ENCODE results near the gene FERMT2. TPM values are rescaled to one million over a fixed set of nuclear protein-coding genes. Genes with fewer than 3 reads are reported as not detected.
"Not testable (repeated sequence)": the region's sequence is repeated elsewhere in the genome, so short reads cannot be mapped to it uniquely, and the experiment has no call there.

The FERMT2 gene
- total RNA-seq, 1 donor from 2014 or later = 188 TPM

DNA sequence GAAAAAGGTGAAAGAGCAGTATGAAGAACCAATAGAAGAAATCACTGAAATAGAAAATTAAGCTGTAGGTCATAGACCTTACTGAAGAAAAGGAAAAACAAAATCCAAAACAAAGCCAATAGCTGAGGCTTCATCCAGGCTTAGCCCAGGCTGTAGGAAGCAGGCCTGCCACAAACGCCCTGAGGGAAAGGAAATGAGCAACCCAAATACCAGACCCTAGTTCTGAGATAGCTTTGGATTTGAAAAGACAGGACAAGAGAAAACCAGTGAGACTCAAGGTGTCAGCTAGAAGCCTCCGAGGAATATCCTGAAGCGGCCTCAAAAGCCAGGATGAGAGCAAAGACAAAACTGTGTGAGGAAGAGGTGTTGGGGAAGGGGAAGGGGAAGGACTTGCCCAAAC is 79.2 kb downstream of the FERMT2 start:
- H3K36me3 Mint-ChIP-seq (ENCODE audit: low read depth, unreplicated experiment) = peaks cover 31% of the 10 kb centered on the region
- TF ChIP-seq, protein P1, sequence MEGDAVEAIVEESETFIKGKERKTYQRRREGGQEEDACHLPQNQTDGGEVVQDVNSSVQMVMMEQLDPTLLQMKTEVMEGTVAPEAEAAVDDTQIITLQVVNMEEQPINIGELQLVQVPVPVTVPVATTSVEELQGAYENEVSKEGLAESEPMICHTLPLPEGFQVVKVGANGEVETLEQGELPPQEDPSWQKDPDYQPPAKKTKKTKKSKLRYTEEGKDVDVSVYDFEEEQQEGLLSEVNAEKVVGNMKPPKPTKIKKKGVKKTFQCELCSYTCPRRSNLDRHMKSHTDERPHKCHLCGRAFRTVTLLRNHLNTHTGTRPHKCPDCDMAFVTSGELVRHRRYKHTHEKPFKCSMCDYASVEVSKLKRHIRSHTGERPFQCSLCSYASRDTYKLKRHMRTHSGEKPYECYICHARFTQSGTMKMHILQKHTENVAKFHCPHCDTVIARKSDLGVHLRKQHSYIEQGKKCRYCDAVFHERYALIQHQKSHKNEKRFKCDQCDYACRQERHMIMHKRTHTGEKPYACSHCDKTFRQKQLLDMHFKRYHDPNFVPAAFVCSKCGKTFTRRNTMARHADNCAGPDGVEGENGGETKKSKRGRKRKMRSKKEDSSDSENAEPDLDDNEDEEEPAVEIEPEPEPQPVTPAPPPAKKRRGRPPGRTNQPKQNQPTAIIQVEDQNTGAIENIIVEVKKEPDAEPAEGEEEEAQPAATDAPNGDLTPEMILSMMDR (IDR thresholded peaks at IDR 0.05; ENCODE audit: unreplicated experiment) = no peak
- no peak for DNase-seq (ENCODE audit: low spot score)
- peak overlapping the region; percentile 45 for H3K27ac Mint-ChIP-seq (ENCODE audit: unreplicated experiment)
- no peaks in the 10 kb centered on the region for H3K9me3 Mint-ChIP-seq (ENCODE audit: unreplicated experiment)
- peak overlapping the region; percentile 80 for H3K4me3 Mint-ChIP-seq (ENCODE audit: unreplicated experiment)
- H3K27me3 Mint-ChIP-seq (ENCODE audit: unreplicated experiment) = peaks cover 5% of the 10 kb centered on the region
- H3K4me1 Mint-ChIP-seq (ENCODE audit: unreplicated experiment) = peaks cover 18% of the 10 kb centered on the region

DNA sequence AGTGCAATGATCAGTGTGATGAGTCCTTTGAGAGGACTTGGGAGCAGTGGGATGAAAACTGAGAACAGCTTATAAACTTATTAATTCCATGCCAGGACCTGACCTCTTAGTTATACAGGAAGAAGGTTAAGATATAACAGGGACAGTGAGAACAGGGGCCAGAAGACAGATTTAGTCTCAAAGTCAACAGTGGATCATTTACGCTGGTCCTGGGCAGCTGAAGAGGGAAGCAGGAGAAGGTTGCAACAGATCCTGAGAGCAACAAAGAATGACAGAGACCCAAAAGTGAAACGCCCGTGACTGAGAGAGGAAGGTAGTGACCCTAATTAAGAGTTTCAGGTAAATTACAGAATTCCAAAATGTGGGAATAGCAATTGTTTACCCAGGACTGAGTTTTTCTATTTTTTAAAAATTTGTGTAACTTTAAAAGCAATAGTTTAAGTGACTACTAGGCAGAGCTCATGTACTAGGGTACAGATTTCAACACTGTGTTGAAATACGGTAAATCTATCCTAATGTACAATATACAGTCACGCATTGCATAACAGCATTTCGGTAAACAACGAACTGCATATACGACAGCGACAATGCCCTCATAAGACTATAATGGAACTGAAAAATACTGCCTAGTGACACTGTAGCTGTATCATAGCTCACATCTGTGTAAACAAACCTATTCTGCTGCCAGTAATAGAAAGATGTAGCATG is 81.8 kb downstream of the FERMT2 start:
- H3K4me1 Mint-ChIP-seq (ENCODE audit: unreplicated experiment) = peaks cover 18% of the 10 kb centered on the region
- H3K9me3 Mint-ChIP-seq (ENCODE audit: unreplicated experiment) = no peaks in the 10 kb centered on the region
- H3K27ac Mint-ChIP-seq (ENCODE audit: unreplicated experiment) = no peak overlapping the region
- H3K36me3 Mint-ChIP-seq (ENCODE audit: low read depth, unreplicated experiment) = peaks cover 34% of the 10 kb centered on the region
- TF ChIP-seq, protein P1 (IDR thresholded peaks at IDR 0.05; ENCODE audit: unreplicated experiment) = no peak
- H3K27me3 Mint-ChIP-seq (ENCODE audit: unreplicated experiment) = peaks cover 3% of the 10 kb centered on the region
- H3K4me3 Mint-ChIP-seq (ENCODE audit: unreplicated experiment) = no peak overlapping the region
- DNase-seq (ENCODE audit: low spot score) = no peak

GRCh38 chr14:52864893-52865292 is 86.0 kb downstream of the FERMT2 start:
- DNase-seq (ENCODE audit: low spot score); H3K27me3 Mint-ChIP-seq (ENCODE audit: unreplicated experiment); H3K27ac Mint-ChIP-seq (ENCODE audit: unreplicated experiment); H3K4me3 Mint-ChIP-seq (ENCODE audit: unreplicated experiment); H3K9me3 Mint-ChIP-seq (ENCODE audit: unreplicated experiment); H3K4me1 Mint-ChIP-seq (ENCODE audit: unreplicated experiment): not testable (repeated sequence)
- H3K36me3 Mint-ChIP-seq (ENCODE audit: low read depth, unreplicated experiment) = peaks cover 17% of the 10 kb centered on the region

DNA sequence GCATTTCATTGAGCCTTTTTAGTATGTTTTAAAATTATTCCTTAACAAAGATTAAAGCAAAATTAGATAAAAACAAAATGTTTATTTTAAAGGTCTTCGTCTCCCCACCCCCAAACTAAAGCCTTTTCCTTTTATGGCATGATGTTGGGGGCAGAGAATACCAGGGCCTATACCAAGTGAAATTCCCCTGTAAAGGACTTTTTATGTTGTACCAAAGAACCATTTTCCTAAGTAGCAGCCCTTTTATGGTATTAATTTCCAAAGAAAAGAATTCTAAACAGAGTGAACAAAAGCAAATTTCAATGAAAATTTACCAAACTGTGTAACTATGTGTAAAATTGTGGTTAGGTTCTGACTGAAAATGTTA is 87.5 kb downstream of the FERMT2 start:
- Mint-ChIP-seq H3K27me3 (ENCODE audit: unreplicated experiment) (no peaks in the 10 kb centered on the region), H3K4me3 (ENCODE audit: unreplicated experiment) (no peak overlapping the region), H3K36me3 (ENCODE audit: low read depth, unreplicated experiment) (peaks cover 27% of the 10 kb centered on the region), H3K27ac (ENCODE audit: unreplicated experiment) (no peak overlapping the region), H3K4me1 (ENCODE audit: unreplicated experiment) (peaks cover 13% of the 10 kb centered on the region), H3K9me3 (ENCODE audit: unreplicated experiment) (no peaks in the 10 kb centered on the region)
- TF ChIP-seq, protein P1 (IDR thresholded peaks at IDR 0.05; ENCODE audit: unreplicated experiment) = no peak
- DNase-seq (ENCODE audit: low spot score) = no peak

DNA sequence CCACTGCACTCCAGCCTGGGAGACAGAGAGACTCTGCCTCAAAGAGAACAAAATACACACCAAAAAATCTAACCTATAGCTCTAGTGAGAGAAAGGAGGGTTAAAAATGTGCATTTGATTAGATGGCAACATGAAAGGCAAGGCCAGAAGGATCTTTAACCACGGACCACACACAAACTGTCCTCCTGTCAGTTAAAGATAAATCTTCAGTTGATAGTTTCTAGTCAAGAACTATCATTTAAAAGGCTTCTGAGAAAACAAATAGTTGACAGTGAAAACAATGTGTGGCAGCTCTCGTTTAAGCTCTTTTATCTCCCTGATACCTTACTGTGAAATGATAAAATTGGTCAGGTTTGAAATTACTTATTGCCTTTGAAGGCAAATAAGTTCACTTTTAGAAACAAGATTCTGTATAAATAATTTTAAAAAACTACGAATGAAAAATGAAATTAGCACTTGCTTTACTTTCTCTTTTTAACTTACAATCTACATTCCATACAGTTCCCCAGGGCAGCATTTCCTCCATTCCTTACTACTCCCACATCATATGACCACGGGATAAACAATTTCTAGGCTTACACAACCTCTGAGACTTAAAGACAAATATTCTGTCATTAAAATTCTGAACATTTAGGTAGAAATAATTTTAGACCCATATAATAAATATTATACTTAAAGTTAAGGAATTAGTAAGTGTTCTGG is 88.1 kb downstream of the FERMT2 start:
- Mint-ChIP-seq H3K4me1 (ENCODE audit: unreplicated experiment) (peaks cover 13% of the 10 kb centered on the region), H3K4me3 (ENCODE audit: unreplicated experiment) (peak overlapping the region; percentile 59), H3K36me3 (ENCODE audit: low read depth, unreplicated experiment) (peaks cover 32% of the 10 kb centered on the region), H3K27ac (ENCODE audit: unreplicated experiment) (peak overlapping the region; percentile 49), H3K27me3 (ENCODE audit: unreplicated experiment) (no peaks in the 10 kb centered on the region), H3K9me3 (ENCODE audit: unreplicated experiment) (no peaks in the 10 kb centered on the region)
- DNase-seq (ENCODE audit: low spot score) = no peak
- TF ChIP-seq, protein P1 (IDR thresholded peaks at IDR 0.05; ENCODE audit: unreplicated experiment) = no peak

Measured in endothelial cell (in vitro differentiated cells).